NCI-H2196 treated with DMSO at 0.1 percent for 48 hours (cell line): ENCODE measurements around the gene PIN4.
"Not testable (repeated sequence)": the region's sequence is repeated elsewhere in the genome, so short reads cannot be mapped to it uniquely, and the experiment has no call there.

Source experiments
- DNase-seq: peaks from one replicate; lab custom pipeline; 2025; ENCODE audit not compliant: unreplicated experiment; lab: John Stamatoyannopoulos, UW

Gene PIN4

GRCh38 chrX:72201836-72202536 is 20.4 kb downstream of the PIN4 start:
- no peak for DNase-seq

- no peak for DNase-seq
Observed at GRCh38 chrX:72202792-72203401, 21.3 kb downstream of the PIN4 start.

GRCh38 chrX:72203421-72203820 is 21.9 kb downstream of the PIN4 start:
- DNase-seq = no peak

DNA sequence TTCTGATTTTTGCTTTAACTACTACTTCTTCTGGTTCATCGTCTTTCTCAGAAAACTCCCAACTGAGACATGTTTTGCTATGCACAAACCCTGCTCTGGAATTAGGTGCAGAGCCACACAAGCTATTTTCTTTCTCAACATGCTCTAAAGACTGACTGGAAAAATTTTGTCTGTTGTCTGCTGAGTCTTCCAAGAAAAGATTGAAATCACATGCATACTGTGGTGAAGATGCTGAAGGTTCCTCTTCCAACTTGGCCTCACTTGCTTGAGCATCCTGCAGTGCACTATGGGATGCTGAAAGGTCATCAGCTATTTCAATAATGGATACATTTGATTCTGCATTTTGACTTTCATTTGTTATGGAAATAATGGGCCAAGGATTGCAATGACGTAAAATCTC is 24.1 kb downstream of the PIN4 start:
- no peak for DNase-seq

- no peak for DNase-seq
Observed at GRCh38 chrX:72207366-72207765, 25.8 kb downstream of the PIN4 start.

DNA sequence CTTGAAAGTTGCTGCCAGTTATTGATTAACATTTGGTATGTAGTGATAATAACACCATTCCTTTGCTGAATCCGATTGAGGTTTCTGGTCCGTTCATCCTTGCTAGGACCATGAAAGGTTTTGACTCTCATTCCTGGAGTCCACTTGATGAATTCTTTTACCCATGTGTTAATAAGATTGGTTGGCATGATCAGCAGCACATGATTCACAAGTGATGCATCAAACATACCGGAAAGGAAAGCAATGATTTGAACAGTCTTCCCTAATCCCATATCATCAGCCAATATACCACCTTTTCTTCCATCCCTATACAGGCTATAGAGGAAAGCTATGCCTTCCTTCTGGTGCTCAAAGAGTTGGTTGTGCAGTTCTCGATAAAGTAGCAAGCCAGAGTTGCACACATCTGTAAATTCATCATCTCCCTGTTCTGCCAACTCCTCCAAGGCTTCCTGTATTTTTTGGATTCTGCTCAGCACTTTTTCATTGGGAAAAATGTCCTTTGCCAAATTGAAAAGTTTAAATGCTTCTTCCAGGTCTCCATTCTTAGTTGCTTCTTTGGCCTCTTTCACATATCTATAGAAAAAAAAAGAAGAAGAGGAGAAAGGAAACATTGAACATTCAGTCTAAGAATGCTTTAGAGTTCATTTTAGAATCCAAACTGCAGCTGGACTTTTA is 26.7 kb downstream of the PIN4 start:
- no peak for DNase-seq

DNA sequence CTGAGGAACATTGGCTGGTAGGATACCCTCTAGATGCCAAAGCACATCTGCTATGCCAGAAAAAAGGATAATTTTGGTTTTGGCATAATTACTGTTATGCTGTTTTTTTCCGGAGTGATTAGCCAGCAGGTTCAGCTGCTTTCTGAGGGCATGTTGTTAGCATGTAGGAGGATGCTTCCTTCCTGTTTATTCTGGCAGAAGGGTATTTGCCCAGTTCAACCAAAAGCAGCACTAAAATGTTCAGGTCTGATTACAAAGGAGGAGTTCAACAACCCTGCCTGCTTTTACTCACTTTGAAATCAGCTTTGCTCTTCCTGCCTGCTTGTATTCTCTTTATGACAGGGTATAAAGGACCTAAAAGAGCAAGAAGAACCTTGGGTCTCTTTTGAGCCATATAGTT is 35.4 kb downstream of the PIN4 start:
- DNase-seq = no peak

GRCh38 chrX:72220375-72220774 is 38.8 kb downstream of the PIN4 start:
- DNase-seq = not testable (repeated sequence)

- no peak for DNase-seq
Observed at GRCh38 chrX:72230290-72230689, 48.7 kb downstream of the PIN4 start.

- DNase-seq = no peak
Observed at GRCh38 chrX:72236841-72237240, 55.3 kb downstream of the PIN4 start.

- DNase-seq = no peak
Observed at GRCh38 chrX:72238183-72238582, 56.6 kb downstream of the PIN4 start.

GRCh38 chrX:72238721-72239475 is 57.3 kb downstream of the PIN4 start, which contains the start of gene ERCC6L:
Gene ERCC6L (minus strand): TSS chrX:72239027. CDS start chrX:72238911, 116 bp downstream.
- peak; percentile 74 for DNase-seq

DNA sequence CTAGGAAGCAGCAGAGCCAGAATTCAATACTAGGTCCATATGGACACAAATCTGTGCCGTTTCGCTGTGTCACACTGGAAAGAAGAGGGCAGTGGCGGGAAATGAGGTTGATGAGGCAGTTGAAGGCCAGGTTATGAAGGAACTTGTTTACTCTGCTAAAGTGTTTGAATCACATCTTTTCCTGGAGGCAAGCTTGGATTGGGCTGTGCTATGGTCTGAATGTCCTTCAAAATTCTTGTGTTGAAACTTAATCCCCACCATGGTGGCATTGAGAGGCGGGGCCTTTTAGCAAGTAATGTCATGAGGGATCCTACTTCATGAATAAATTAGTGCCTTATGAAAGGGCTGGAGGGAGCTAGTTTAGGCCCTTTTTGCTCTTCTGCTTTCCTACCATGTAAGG is 59.4 kb downstream of the PIN4 start:
- DNase-seq = no peak

DNA sequence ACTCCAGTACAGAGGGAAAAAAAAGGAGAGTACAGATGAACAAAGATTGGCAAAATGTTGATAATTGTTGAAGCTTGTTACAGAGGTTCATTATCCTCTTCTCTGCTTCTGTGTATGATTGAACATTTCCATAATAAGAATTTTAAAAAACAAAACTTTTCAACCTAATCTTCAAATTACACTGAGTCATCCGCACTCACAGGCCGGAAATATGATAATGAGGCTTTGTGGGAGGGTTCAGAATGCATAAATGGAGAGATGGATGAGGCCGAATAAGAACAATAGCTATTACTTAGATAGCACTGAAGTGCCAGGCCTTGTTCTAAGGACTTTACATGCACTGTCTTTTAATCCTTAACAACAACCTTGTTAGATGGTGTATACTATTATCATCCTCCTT is 61.9 kb downstream of the PIN4 start:
- no peak for DNase-seq

- DNase-seq = peak; percentile 41
Observed at GRCh38 chrX:72245461-72246089, 64.0 kb downstream of the PIN4 start.

DNA sequence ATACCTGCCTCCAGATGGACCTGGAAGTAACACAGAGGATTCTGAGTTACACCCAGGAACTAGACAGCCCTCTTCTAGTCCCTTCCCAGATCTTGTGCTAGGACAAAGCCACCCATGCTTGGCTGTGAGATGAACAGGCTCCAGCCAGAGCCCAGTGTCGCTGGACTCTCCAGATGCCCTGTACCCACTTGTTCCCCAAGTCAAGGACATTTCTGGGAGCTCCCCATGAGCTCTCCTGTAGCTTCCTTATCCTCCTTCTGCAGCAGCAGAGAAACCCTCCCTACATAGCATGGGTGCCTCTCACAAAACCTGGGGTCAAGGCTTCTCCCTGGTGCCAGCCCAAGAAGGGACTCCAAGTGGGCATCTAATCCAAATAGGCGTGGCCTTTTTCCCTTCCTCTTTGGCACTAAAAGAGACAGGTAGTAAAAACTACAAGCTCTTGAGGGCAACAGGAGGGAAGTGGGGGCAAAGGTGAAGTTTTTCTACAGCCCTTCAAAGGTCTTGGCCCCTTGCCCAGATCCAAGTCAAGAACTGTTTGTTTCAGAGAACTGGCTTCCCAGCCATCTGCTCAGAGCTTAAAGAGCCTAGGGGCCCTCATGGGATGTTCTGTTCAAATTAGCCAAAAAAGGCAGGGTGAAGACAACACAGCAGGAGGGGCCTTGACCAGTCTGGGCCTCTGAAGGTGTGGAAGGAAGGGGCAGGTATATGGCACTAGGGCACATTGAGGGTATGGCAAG is 65.8 kb downstream of the PIN4 start:
- peak; percentile 55 for DNase-seq
